Activated naive CD4-positive, alpha-beta T cell treated with anti-CD3 and anti-CD28 coated beads, Interleukin-2, amount 10 ng/mL, durations not matched to agents 7 days and 5 days (primary cell): ENCODE results near the gene CDKN2B-AS1.

Experiments
- CTCF ChIA-PET: fragments of 350-600 bp; sonication (Branson Sonifier 250); formaldehyde crosslinking; loops from one replicate; lab custom pipeline; 2021; ENCODE audit warnings: antibody characterized with exemption; lab: Charles Lee
- DNase-seq: peaks from one replicate; pipeline ENCODE4 v3.0.0-alpha.2; 2020
- H3K27ac Mint-ChIP-seq: one replicate; pipeline ENCODE4 v1.8.0; 2021; ENCODE audit warnings: mild to moderate bottlenecking, moderate library complexity, mixed read lengths
- H3K27me3 Mint-ChIP-seq: one replicate; pipeline ENCODE4 v1.8.0; 2021; ENCODE audit warnings: mild to moderate bottlenecking, mixed read lengths
- H3K36me3 Mint-ChIP-seq: one replicate; pipeline ENCODE4 v1.8.0; 2021; ENCODE audit warnings: mixed read lengths
- H3K4me1 Mint-ChIP-seq: one replicate; pipeline ENCODE4 v1.8.0; 2021; ENCODE audit warnings: mixed read lengths
- H3K4me3 Mint-ChIP-seq: one replicate; pipeline ENCODE4 v1.8.0; 2021; ENCODE audit warnings: mild to moderate bottlenecking, moderate library complexity, mixed read lengths
- H3K9me3 Mint-ChIP-seq: one replicate; pipeline ENCODE4 v1.8.0; 2021; ENCODE audit warnings: mixed read lengths

Gene CDKN2B-AS1

DNA sequence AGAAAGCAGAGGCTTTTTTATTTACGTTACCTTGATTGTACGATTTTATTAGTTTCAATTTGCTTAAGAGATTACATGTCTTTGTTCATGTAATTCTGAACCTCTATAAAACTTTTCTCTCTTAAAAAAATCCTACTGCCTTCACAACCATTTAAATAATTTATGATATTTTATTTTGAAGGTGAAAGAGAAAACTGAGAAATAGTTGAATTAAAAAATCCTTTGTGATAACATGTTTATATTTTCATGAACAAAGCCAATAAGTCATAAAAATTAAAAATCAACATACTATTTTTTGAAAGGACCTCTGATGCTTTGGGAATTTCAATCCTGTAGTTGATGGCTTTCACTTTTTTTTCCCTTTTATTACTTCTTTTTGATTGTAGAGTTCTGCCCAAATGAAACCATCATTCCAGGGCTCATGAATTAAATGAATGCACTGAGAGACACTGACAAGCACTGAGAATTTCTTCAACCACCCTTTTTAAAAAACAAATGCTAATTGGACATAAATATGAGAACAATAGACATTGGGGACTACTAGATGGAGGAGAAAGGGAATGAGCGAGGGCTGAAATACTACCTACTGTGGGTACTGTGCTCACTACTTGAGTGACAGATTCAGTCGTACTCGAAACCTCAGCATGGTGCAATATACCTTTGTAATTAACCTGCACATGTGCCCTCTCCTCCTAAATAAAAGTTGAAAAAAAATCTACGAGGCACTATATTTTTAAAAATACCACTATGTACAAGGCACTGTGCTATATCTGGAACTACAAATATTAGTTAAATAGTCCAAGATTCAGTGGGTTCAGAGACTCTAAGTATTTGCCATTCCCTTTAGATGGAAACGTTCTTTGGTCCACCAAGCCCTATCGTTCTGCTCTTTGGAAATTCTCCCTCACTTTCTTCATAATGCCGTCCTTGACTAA lies 6.3 kb upstream of the CDKN2B-AS1 start:
- CTCF ChIA-PET = interaction anchor here (1.1 to 3.8 kb wide), 2 partner anchors 20 kb away, joined by 3 to 21 read pairs; partner anchors contain the start of gene CDKN2B
- no peak overlapping the region for H3K4me3 Mint-ChIP-seq
- H3K4me1 Mint-ChIP-seq = peaks cover 43% of the 10 kb centered on the region
- H3K9me3 Mint-ChIP-seq = peaks cover 7% of the 10 kb centered on the region
- peaks cover 43% of the 10 kb centered on the region for H3K36me3 Mint-ChIP-seq
- no peak overlapping the region for H3K27ac Mint-ChIP-seq
- DNase-seq = no peak
- peaks cover 46% of the 10 kb centered on the region for H3K27me3 Mint-ChIP-seq

DNA sequence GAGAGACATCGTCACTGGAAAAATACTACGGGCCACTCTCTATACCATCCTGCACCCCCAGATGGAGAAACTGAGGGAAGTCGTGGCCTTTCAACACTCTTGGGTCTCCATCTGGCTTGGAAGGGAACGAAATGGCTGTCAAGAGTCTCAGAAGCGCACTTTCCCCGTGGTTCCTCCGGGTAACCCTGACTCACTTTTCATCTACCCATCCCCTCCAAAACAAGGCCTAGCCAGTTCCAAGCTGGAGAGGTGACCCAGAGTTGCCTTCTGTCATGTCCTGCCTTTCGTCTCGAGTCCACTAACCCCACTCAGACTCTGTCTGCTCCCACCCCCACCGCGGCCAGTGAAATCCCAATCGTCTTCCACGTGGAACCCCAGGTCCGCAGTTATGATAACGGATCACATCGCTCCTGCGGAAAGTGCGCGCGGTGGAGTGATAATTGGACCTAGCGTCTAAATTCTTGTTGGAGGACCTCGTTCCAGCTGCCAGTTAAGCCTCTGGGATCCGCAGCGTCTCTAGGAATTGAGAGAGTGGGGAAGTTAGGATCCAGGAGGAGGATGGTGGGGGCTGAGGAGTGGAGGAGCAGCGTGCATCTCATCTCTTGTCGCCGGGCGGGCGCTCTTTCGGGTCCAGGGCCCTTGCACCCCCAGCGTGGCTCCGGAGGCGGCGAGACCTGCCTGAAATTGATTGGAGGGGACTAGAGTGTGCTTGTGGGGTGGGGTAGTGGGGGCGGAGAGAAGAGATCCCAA lies 5.0 kb upstream of the CDKN2B-AS1 start:
- peaks cover 7% of the 10 kb centered on the region for H3K9me3 Mint-ChIP-seq
- H3K36me3 Mint-ChIP-seq = peaks cover 49% of the 10 kb centered on the region
- peaks cover 50% of the 10 kb centered on the region for H3K4me1 Mint-ChIP-seq
- peaks cover 49% of the 10 kb centered on the region for H3K27me3 Mint-ChIP-seq
- CTCF ChIA-PET = interaction anchor here (0.7 to 3.8 kb wide), 3 partner anchors 18 to 747 kb away, joined by 3 to 21 read pairs (median 3); partner anchors contain the start of gene CDKN2B
- no peak for DNase-seq
- no peak overlapping the region for H3K4me3 Mint-ChIP-seq
- peak overlapping the region; percentile 49 for H3K27ac Mint-ChIP-seq

DNA sequence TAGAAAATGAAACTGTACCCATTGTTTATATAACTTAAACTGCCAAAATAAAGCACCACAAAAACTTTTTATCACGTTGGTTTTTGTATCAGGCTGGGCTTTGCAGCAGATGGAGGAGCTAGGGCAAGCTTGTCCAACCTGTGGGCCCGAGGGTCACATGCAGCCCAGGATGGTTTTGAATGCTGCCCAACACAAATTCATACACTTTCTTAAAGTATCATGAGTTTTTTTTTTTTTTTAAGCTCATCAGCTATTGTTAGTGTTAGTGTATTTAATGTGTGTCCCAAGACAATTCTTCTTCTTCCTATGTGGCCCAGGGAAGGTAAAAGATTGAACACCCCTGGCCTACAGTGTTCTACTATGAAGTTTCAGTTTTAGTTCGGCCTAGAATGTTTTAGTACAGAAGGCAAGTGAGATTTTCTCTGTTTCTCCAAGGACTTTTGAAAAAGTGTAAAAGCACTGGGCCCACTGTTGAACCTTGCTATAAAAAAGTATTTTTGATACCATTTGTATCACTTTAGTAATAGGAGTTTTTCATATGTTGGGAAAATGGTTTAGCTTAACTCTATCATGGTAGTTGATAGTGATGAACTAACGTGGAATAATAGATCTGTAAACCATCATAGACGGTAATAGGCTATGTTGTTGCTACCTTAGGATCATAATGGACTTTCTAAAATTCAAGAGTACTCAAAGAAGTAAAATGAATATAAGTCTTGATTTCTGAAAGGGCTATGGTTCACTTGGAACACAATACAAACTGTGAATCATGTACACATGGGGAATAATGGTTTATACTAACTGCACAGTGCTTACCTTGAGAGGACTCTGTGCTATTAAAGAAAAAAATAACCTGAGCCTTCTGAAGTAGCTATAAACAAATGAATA lies 3.3 kb upstream of the CDKN2B-AS1 start:
- Mint-ChIP-seq H3K27me3 (peaks cover 61% of the 10 kb centered on the region), H3K27ac (no peak overlapping the region), H3K4me1 (peaks cover 57% of the 10 kb centered on the region), H3K9me3 (peaks cover 7% of the 10 kb centered on the region), H3K4me3 (no peak overlapping the region), H3K36me3 (peaks cover 56% of the 10 kb centered on the region)
- no peak for DNase-seq
- CTCF ChIA-PET = interaction anchor here (0.7 to 3.8 kb wide), 3 partner anchors 17 to 184 kb away, joined by 3 to 21 read pairs (median 5); partner anchors contain the start of gene CDKN2B

DNA sequence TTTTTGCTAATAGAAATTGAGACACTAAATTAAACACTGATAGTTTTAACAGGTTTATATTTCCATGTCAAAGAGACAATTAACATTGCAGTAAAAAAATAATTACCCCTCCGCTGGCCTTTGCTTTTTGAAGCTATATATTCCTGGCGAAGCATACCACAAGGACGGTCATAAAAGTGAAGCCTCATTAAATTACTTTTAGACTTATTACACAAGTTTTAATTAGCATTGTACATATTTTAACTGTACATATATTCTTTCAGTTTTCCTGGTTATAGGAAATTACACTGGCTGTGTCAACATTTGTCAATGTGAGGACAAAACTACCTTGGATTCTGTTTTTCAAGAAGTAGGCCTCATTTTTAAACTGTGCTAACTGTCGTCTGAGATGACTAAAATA lies 1.6 kb upstream of the CDKN2B-AS1 start:
- H3K4me3 Mint-ChIP-seq = peak overlapping the region; percentile 98
- peaks cover 7% of the 10 kb centered on the region for H3K9me3 Mint-ChIP-seq
- peaks cover 61% of the 10 kb centered on the region for H3K36me3 Mint-ChIP-seq
- CTCF ChIA-PET = interaction anchor here (0.7 to 1.3 kb wide), 2 partner anchors 10 to 18 kb away, joined by 3 to 4 read pairs; no protein-coding TSS in a partner anchor
- H3K4me1 Mint-ChIP-seq = peaks cover 59% of the 10 kb centered on the region
- peaks cover 63% of the 10 kb centered on the region for H3K27me3 Mint-ChIP-seq
- peak overlapping the region; percentile 100 for H3K27ac Mint-ChIP-seq
- DNase-seq = no peak

DNA sequence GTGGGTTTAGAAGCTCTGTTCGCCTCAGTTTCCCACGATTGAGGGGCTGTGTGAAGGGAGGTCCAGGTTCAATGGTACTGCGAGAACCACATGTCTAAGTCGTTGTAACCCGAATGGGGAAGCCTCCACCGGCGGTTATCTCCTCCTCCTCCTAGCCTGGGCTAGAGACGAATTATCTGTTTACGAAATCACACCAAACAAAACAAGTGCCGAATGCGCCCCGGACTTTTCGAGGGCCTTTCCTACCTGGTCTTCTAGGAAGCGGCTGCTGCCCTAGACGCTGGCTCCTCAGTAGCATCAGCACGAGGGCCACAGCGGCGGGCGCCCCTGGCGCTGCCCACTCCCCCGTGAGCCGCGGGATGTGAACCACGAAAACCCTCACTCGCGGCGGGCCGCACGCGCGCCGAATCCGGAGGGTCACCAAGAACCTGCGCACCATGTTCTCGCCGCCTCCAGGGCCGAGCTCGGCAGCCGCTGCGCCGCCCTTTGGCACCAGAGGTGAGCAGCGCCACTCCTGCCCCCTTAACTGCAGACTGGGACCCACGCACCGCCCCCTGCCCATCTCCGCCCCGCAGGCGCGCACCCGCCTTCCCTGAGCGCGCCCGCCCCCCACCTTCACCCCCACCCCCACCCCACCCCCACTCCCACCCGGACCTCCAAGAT lies 567 bp upstream of the CDKN2B-AS1 start, which contains the start of gene CDKN2A:
Gene CDKN2A (minus strand): TSS at position 500 of the 663 bp plus-strand sequence.
- peaks cover 65% of the 10 kb centered on the region for H3K27me3 Mint-ChIP-seq
- peak within 1 kb of the TSS; percentile 100 for H3K27ac Mint-ChIP-seq
- peak; percentile 74 for DNase-seq
- H3K4me1 Mint-ChIP-seq = peaks cover 51% of the 10 kb centered on the region
- peak within 1 kb of the TSS; percentile 98 for H3K4me3 Mint-ChIP-seq
- CTCF ChIA-PET = interaction anchor here (0.9 to 2.1 kb wide), 5 partner anchors 11 to 182 kb away, joined by 3 to 7 read pairs (median 4); no protein-coding TSS in a partner anchor
- peaks cover 7% of the 10 kb centered on the region for H3K9me3 Mint-ChIP-seq
- peaks cover 56% of the 10 kb centered on the region for H3K36me3 Mint-ChIP-seq

DNA sequence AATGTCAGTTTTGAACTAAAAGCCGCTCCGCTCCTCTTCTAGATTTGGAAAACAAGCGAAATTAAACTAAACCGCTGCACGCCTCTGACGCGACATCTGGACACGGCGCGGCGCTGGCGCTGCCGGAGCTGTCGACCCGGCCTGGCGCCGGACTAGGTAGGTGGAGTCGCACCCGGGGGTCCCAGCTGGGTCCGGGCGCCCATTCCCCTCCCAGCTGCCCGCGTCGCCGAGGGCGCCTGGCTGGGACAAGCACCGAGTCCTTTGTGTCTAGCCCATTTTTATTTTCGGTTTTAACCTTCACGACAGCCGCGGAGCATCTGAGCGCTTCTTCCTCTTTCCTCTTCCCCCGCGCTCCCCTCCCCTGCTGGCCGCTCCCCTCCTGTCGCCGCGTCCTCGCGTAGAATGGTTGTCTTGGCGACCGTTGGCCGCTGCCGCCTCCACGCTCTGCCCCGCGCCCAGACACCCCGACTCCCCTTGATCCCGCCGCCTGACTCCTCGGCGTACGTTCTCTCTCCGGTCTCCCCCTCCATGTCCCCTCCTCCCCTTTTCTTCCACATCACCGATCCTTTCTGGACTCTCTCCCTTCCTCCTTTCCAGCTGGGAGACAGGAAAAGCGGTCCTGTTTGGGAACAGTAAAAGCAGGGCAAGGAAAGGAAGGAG lies 545 bp downstream of the CDKN2B-AS1 start:
- peaks cover 58% of the 10 kb centered on the region for H3K27me3 Mint-ChIP-seq
- H3K9me3 Mint-ChIP-seq = no peaks in the 10 kb centered on the region
- peaks cover 42% of the 10 kb centered on the region for H3K4me1 Mint-ChIP-seq
- H3K4me3 Mint-ChIP-seq = peak overlapping the region; percentile 98
- H3K36me3 Mint-ChIP-seq = peaks cover 46% of the 10 kb centered on the region
- CTCF ChIA-PET = interaction anchor here (0.9 to 2.1 kb wide), 7 partner anchors 12 to 183 kb away, joined by 3 to 7 read pairs (median 4); partner anchors contain the start of gene CDKN2B
- DNase-seq = peak; percentile 94
- H3K27ac Mint-ChIP-seq = peak overlapping the region; percentile 100

DNA sequence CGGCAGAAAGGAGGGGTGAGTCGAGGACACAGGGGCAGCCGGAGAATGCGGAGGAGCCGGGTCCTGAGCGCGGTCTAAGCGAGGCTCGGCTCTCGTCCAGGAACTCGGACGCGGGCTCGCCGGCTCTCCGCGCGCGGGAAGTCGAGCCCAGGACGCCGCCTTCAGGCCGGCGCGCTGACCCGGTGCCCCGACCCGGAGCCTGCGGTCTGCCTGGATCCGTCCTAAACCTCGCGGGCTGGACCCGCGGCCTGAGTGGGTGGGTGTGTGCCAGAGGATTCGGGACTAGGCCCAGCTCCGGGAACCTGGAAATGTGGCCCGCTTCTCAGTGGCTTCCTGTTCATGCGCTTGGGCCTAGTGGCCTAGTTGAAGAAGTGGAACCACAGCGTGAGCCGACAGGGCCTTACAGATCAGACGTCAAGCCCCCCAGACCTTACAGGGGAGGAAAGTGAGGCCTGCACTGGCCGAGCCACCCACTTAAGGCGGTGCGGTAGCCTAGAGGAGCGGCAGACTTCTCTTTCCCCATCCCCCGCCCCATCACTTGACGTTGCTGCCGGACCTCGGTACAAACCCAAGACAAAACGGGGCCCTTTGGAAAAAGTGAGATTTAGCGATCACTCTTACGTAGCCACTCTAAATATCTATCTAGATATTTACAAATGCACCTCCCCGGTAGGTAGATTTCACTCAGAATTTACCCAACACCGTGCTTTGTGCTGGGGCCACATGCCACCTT lies 1.2 kb downstream of the CDKN2B-AS1 start:
- peak overlapping the region; percentile 100 for H3K27ac Mint-ChIP-seq
- CTCF ChIA-PET = interaction anchor here (1.0 to 4.1 kb wide), 6 partner anchors 11 to 184 kb away, joined by 3 to 18 read pairs (median 5); partner anchors contain the start of gene CDKN2B
- peaks cover 57% of the 10 kb centered on the region for H3K27me3 Mint-ChIP-seq
- peak; percentile 41 for DNase-seq
- H3K9me3 Mint-ChIP-seq = no peaks in the 10 kb centered on the region
- H3K4me1 Mint-ChIP-seq = peaks cover 35% of the 10 kb centered on the region
- H3K36me3 Mint-ChIP-seq = peaks cover 41% of the 10 kb centered on the region
- H3K4me3 Mint-ChIP-seq = peak overlapping the region; percentile 98

DNA sequence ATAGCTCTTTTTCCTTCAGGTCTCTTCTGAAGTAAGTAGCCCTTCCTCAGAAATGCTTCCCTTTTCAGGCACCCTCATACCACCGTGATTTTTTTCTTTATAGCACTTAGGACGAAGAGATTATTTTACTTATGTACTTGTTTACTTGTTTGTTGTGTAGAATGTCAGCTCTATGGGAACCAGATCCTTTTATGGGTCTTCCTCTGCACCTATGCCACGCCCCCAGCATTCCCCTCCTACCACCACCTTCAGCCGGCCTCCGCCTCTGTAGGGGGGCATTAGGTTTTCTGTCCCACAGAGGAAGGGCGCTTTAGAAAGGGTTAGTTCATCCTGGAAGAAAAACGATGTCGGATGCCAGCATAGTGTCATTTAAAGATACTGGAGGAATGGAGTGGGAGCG lies 1.8 kb downstream of the CDKN2B-AS1 start:
- Mint-ChIP-seq H3K9me3 (no peaks in the 10 kb centered on the region), H3K4me3 (peak overlapping the region; percentile 98), H3K36me3 (peaks cover 38% of the 10 kb centered on the region), H3K27ac (no peak overlapping the region), H3K27me3 (peaks cover 56% of the 10 kb centered on the region), H3K4me1 (peaks cover 30% of the 10 kb centered on the region)
- DNase-seq = no peak
- CTCF ChIA-PET = interaction anchor here (4.1 kb wide), 1 partner anchor 12 kb away, joined by 18 read pairs; the partner anchor contains the start of gene CDKN2B

DNA sequence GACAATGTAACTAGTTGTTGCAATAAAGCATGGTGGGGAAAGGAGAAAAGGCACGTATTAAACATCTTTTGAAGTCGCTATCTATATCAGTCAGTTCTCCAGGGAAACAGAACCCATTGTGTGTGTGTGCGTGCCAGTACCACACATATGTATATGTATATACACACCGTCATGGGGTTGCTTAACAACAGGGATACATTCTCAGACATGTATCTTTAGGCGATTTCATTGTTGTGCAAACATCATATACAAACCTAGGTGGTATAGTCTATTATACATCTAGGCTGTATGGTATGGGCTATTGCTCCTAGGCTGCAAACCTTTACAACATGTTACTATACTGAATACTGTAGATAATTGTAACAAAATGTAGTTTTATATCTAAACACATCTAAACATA lies 2.3 kb downstream of the CDKN2B-AS1 start:
- H3K27ac Mint-ChIP-seq = no peak overlapping the region
- H3K4me3 Mint-ChIP-seq = peak overlapping the region; percentile 98
- DNase-seq = no peak
- peaks cover 28% of the 10 kb centered on the region for H3K4me1 Mint-ChIP-seq
- H3K27me3 Mint-ChIP-seq = peaks cover 58% of the 10 kb centered on the region
- no peaks in the 10 kb centered on the region for H3K9me3 Mint-ChIP-seq
- CTCF ChIA-PET = interaction anchor here (4.1 kb wide), 1 partner anchor 11 kb away, joined by 18 read pairs; the partner anchor contains the start of gene CDKN2B
- peaks cover 36% of the 10 kb centered on the region for H3K36me3 Mint-ChIP-seq

DNA sequence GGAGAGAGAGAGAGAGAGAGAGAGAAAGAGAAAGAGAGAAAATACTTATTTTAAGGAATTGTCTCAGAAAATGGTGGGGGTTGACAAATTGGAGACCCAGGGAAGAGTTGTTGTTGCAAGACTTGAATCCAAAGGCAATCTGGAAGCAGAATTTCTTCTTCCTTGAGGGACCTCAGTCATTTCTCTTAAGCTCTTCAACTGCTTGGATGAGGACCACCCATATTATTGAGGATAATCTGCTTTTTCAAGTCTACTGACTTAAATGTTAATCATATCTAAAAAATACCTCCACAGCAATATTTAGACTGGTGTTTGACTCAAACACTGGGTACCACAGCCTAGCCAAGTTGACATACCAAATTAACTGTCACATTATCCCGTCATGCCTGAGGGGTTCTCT lies 2.9 kb downstream of the CDKN2B-AS1 start:
- CTCF ChIA-PET = interaction anchor here (4.1 kb wide), 1 partner anchor 11 kb away, joined by 18 read pairs; the partner anchor contains the start of gene CDKN2B
- no peak overlapping the region for H3K4me3 Mint-ChIP-seq
- no peaks in the 10 kb centered on the region for H3K9me3 Mint-ChIP-seq
- peaks cover 36% of the 10 kb centered on the region for H3K36me3 Mint-ChIP-seq
- no peak for DNase-seq
- no peak overlapping the region for H3K27ac Mint-ChIP-seq
- H3K4me1 Mint-ChIP-seq = peaks cover 28% of the 10 kb centered on the region
- H3K27me3 Mint-ChIP-seq = peaks cover 62% of the 10 kb centered on the region

DNA sequence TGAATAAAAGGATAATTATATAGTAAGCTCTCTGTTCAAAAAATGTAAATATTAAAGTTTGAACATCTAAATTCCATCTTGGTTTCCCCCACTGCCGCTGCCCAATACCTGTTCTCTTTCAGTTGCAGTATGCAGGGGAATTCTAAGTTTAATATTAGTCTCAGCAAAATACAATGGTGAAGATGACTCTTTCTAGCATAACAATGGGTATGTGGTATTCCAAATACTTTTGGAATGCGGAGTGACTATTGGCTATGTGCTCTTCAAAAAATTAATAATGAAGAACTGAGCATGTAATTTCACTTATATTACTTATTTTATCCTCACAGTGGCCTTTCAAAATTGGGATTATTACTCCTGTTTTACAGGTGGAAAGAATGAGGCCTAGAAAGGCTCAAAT lies 3.4 kb downstream of the CDKN2B-AS1 start:
- Mint-ChIP-seq H3K9me3 (no peaks in the 10 kb centered on the region), H3K4me1 (peaks cover 27% of the 10 kb centered on the region), H3K27ac (no peak overlapping the region), H3K36me3 (peaks cover 34% of the 10 kb centered on the region), H3K4me3 (no peak overlapping the region), H3K27me3 (peaks cover 62% of the 10 kb centered on the region)
- no peak for DNase-seq
- CTCF ChIA-PET = interaction anchor here (4.1 kb wide), 1 partner anchor 10 kb away, joined by 18 read pairs; the partner anchor contains the start of gene CDKN2B
